ENCODE results near the gene PTGES.
A peak's percentile ranks its signal among the peaks of the same experiment; 100 is the strongest.

The PTGES gene

GRCh38 chr9:129709438-129710168 is 43.2 kb downstream of the PTGES start:
- DNase-seq (ENCODE audit: low read depth), result no peak
- no peak overlapping the region for H3K4me3 ChIP-seq (replicated peaks; ENCODE audit: low read depth, low read length)
- no peak for TF ChIP-seq CTCF (IDR thresholded peaks at IDR 0.05; ENCODE audit: low read length, missing control alignments)

- DNase-seq (ENCODE audit: low read depth), result no peak
- H3K4me3 ChIP-seq (replicated peaks; ENCODE audit: low read depth, low read length), result no peak overlapping the region
- TF ChIP-seq CTCF (IDR thresholded peaks at IDR 0.05; ENCODE audit: low read length, missing control alignments), result no peak
These were observed 44.0 kb downstream of the PTGES start for GRCh38 chr9:129708793-129709192.

GRCh38 chr9:129704807-129705206 is 48.0 kb downstream of the PTGES start:
- no peak for TF ChIP-seq CTCF (IDR thresholded peaks at IDR 0.05; ENCODE audit: low read length, missing control alignments)
- DNase-seq (ENCODE audit: low read depth), result no peak
- no peak overlapping the region for H3K4me3 ChIP-seq (replicated peaks; ENCODE audit: low read depth, low read length)

- peak; percentile 14 for DNase-seq (ENCODE audit: low read depth)
- H3K4me3 ChIP-seq (replicated peaks; ENCODE audit: low read depth, low read length), result no peak overlapping the region
- no peak for TF ChIP-seq CTCF (IDR thresholded peaks at IDR 0.05; ENCODE audit: low read length, missing control alignments)
These were observed 49.0 kb downstream of the PTGES start for GRCh38 chr9:129703667-129704355.

GRCh38 chr9:129702589-129703520 is 50.0 kb downstream of the PTGES start:
- H3K4me3 ChIP-seq (replicated peaks; ENCODE audit: low read depth, low read length), result no peak overlapping the region
- no peak for TF ChIP-seq CTCF (IDR thresholded peaks at IDR 0.05; ENCODE audit: low read length, missing control alignments)
- peak; percentile 40 for DNase-seq (ENCODE audit: low read depth)

- TF ChIP-seq CTCF (IDR thresholded peaks at IDR 0.05; ENCODE audit: low read length, missing control alignments), result no peak
- DNase-seq (ENCODE audit: low read depth), result no peak
- no peak overlapping the region for H3K4me3 ChIP-seq (replicated peaks; ENCODE audit: low read depth, low read length)
These were observed 51.3 kb downstream of the PTGES start for GRCh38 chr9:129701549-129701948.
